PC-3 (cell line): Measurements from ENCODE around the gene ENPP1. TPM values are rescaled to one million over a fixed set of nuclear protein-coding genes. Genes with fewer than 3 reads are reported as not detected.

Experiments used
- ATAC-seq: fragments of 200-7000 bp; cut with Tn5 transposase; 2 replicates; pipeline ENCODE4 v1.9.1; 2020; ENCODE audit warnings: mild to moderate bottlenecking, moderate library complexity
- BruUV-seq: library from RNA; stranded (reverse); fragments of 400-500 nt; replicated peaks from 2 replicates; lab custom pipeline; 2021; lab: Mats Ljungman, UMichigan
- CTCF ChIA-PET: fragments of 300-600 bp; sonication (Branson Sonifier 250); formaldehyde crosslinking; loops from one replicate; lab custom pipeline; 2022; ENCODE audit warnings: antibody characterized with exemption; lab: Charles Lee
- POLR2A ChIA-PET: fragments of 300-600 bp; sonication (Branson Sonifier 250); formaldehyde crosslinking; loops from one replicate; lab custom pipeline; 2022; ENCODE audit warnings: antibody characterized with exemption; ENCODE audit not compliant: unreplicated experiment; lab: Charles Lee
- DNase-seq: peaks from one replicate; pipeline ENCODE4 v3.0.0-alpha.2; 2015
- H2AFZ ChIP-seq: fragments of 300-600 bp; sonication (generic); 2 replicates; pipeline ENCODE4 v1.6.0; 2016; ENCODE audit warnings: antibody characterized with exemption, low read length
- H3F3A ChIP-seq: fragments of 300-600 bp; sonication (generic); one replicate; pipeline ENCODE4 v1.6.0; 2017; ENCODE audit warnings: antibody characterized with exemption, low read length, control low read depth, mild to moderate bottlenecking; ENCODE audit not compliant: unreplicated experiment
- H3K27ac ChIP-seq: fragments of 300-600 bp; sonication (generic); 2 replicates; pipeline ENCODE4 v1.5.1; 2016; ENCODE audit warnings: mild to moderate bottlenecking, low read length
- H3K27me3 ChIP-seq: fragments of 300-600 bp; sonication (generic); 2 replicates; pipeline ENCODE4 v1.6.1; 2016; ENCODE audit warnings: low read length, mixed read lengths
- H3K36me3 ChIP-seq: fragments of 300-600 bp; sonication (generic); 2 replicates; pipeline ENCODE4 v1.6.1; 2016; ENCODE audit warnings: low read depth, mixed run types, low read length, mixed read lengths
- H3K4me1 ChIP-seq: fragments of 300-600 bp; sonication (generic); 2 replicates; pipeline ENCODE4 v1.5.1; 2016; ENCODE audit warnings: low read length; ENCODE audit not compliant: insufficient read depth
- H3K4me2 ChIP-seq: fragments of 300-600 bp; sonication (generic); 2 replicates; pipeline ENCODE4 v1.6.0; 2016; ENCODE audit warnings: low read length
- H3K4me3 ChIP-seq: fragments of 300-600 bp; sonication (generic); 2 replicates; pipeline ENCODE4 v1.5.1; 2016; ENCODE audit warnings: mild to moderate bottlenecking, low read length, mixed read lengths
- H3K79me2 ChIP-seq: fragments of 300-600 bp; sonication (generic); 2 replicates; pipeline ENCODE4 v1.6.1; 2017; ENCODE audit warnings: low read length, mixed read lengths
- H3K9ac ChIP-seq: fragments of 300-600 bp; sonication (generic); 2 replicates; pipeline ENCODE4 v1.6.0; 2016; ENCODE audit warnings: mild to moderate bottlenecking, low read length
- H3K9me2 ChIP-seq: fragments of 300-600 bp; sonication (generic); replicated peaks from 2 replicates; pipeline ENCODE4 v1.6.1; 2016; ENCODE audit warnings: mixed run types, low read length, mixed read lengths
- H3K9me3 ChIP-seq: fragments of 300-600 bp; sonication (generic); 2 replicates; pipeline ENCODE4 v1.6.1; 2016; ENCODE audit warnings: low read length, mixed read lengths
- H4K20me1 ChIP-seq: fragments of 300-600 bp; sonication (generic); 2 replicates; pipeline ENCODE4 v1.6.1; 2016; ENCODE audit warnings: low read length, mixed read lengths
- EZH2 ChIP-seq: fragments of 300-600 bp; sonication (generic); IDR thresholded peaks from one replicate; pipeline ENCODE4 v1.6.1; 2017; ENCODE audit warnings: antibody characterized with exemption, mild to moderate bottlenecking, low read length; ENCODE audit not compliant: unreplicated experiment
- EZH2phosphoT487 ChIP-seq: fragments of 300-600 bp; sonication (generic); IDR thresholded peaks from 2 replicates; pipeline ENCODE4 v1.6.1; 2018; ENCODE audit warnings: mild to moderate bottlenecking, antibody characterized with exemption, low read length, borderline replicate concordance
- intact Hi-C: fragments of 100-400 bp; cut with micrococcal nuclease; formaldehyde crosslinking; loops from 2 replicates; pipeline ENCODE4 v1.9.0; 2023
- total RNA-seq: library from RNA; depleted of rRNA; stranded (reverse); fragments of >200 nt; gene quantifications from 2 replicates; pipeline ENCODE4 v1.2.3, GENCODE V29; 2014
- TF ChIP-seq, protein P1 (sequence below): fragments of 300-600 bp; sonication (generic); conservative IDR thresholded peaks from 2 replicates; pipeline ENCODE4 v1.5.1; 2017; ENCODE audit warnings: antibody characterized with exemption, low read depth, mild to moderate bottlenecking, low read length

Gene ENPP1
- total RNA-seq, 1 experiment from 2014 or later, result 5.1 TPM

DNA sequence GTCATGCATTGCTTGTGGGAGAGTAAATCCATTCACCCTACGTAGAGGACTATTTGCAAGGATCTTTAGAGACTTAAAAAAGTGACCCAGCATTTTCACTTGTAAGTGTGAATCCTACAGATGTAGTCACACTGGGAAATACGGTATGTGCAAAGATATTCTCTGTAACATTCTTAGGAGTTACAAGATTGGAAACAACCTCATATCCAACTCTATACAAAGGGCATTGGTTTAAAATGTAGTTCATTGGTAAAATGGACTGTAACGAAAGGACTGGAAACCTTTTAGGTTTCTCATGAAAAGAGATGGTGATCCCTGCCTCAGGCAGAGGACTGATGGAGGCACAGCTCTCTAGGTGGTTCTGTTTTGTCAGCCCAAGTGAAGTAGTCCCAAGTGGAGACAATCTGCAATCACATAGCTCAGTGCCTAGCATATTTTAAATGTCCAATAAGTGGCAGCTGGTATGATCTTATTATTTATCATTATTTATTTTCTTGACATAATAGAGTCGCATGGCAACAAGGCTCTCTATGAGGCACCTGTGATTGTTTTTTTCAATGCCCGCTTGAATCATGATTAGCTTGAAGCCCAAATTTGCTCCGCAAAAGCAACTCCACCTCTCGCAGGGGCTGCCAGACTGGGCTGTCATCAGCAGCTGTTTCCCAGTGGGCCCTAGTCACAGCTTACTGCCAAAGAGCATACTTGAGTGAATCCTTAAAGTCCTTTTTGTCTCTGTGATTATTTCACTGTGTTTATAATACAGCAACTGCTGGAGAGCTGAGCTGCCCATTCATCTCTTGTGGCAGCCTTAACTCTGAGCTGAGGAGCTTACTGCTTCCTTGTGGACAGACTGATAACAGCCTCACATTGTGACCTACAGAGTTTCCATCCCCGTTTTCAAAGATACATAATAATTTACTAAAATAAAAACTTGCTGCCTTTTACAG is 19.8 kb upstream of the ENPP1 start:
- ATAC-seq (peak; percentile 60), DNase-seq (peak; percentile 13)
- BruUV-seq, result no TSS peak
- no peaks in the 10 kb centered on the region for H3K9me2 ChIP-seq
- H3K27ac ChIP-seq, result peak overlapping the region; percentile 47
- H3K36me3 ChIP-seq, result no peaks in the 10 kb centered on the region
- H2AFZ ChIP-seq, result no peak overlapping the region
- no peak overlapping the region for H3K4me2 ChIP-seq
- H3F3A ChIP-seq, result no peaks in the 10 kb centered on the region
- H3K9ac ChIP-seq, result 0 out of 2 replicates have a peak overlapping the region, but pooled peaks have one; percentile 21
- POLR2A ChIA-PET, result interaction anchor here (0.6 kb wide), 1 partner anchor 122 kb away, joined by 3 read pairs; no protein-coding TSS in a partner anchor
- no peaks in the 10 kb centered on the region for H4K20me1 ChIP-seq
- H3K27me3 ChIP-seq, result no peaks in the 10 kb centered on the region
- H3K9me3 ChIP-seq, result no peaks in the 10 kb centered on the region
- intact Hi-C loops, result no loop called here
- TF ChIP-seq, protein P1, sequence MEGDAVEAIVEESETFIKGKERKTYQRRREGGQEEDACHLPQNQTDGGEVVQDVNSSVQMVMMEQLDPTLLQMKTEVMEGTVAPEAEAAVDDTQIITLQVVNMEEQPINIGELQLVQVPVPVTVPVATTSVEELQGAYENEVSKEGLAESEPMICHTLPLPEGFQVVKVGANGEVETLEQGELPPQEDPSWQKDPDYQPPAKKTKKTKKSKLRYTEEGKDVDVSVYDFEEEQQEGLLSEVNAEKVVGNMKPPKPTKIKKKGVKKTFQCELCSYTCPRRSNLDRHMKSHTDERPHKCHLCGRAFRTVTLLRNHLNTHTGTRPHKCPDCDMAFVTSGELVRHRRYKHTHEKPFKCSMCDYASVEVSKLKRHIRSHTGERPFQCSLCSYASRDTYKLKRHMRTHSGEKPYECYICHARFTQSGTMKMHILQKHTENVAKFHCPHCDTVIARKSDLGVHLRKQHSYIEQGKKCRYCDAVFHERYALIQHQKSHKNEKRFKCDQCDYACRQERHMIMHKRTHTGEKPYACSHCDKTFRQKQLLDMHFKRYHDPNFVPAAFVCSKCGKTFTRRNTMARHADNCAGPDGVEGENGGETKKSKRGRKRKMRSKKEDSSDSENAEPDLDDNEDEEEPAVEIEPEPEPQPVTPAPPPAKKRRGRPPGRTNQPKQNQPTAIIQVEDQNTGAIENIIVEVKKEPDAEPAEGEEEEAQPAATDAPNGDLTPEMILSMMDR, result peak; percentile 33; the same call in 1 of the 2 replicates
- TF ChIP-seq EZH2phosphoT487, result no peak
- no peak for TF ChIP-seq EZH2
- no peak overlapping the region for H3K4me3 ChIP-seq
- H3K79me2 ChIP-seq, result no peaks in the 10 kb centered on the region
- H3K4me1 ChIP-seq, result peaks cover 22% of the 10 kb centered on the region
- CTCF ChIA-PET, result interaction anchor here (1.1 kb wide), 1 partner anchor 122 kb away, joined by 6 read pairs; no protein-coding TSS in a partner anchor

DNA sequence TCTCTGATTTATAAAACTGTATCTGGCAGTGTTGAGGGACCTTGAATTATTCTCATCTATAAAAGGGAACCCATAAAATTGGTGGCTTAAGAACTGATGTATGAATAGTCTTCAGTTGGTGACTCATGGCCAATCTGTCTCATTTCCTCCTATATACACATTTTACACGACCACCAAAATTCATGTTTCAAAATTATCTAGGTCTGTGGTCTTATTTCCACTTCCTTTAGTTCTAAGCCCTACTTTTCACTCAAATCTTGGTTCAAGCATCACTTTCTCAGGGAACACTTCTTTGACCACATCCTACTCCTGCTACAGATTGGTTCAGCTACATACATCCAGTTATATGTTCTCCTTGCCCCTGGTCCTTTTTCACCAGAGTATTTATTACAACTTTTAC is 18.6 kb upstream of the ENPP1 start:
- no peak overlapping the region for H3K4me3 ChIP-seq
- POLR2A ChIA-PET, result no interaction called here
- peak overlapping the region; percentile 47 for H3K27ac ChIP-seq
- H3K4me2 ChIP-seq, result no peak overlapping the region
- no peaks in the 10 kb centered on the region for H3K9me2 ChIP-seq
- no peaks in the 10 kb centered on the region for H3K27me3 ChIP-seq
- H3K9me3 ChIP-seq, result no peaks in the 10 kb centered on the region
- ATAC-seq, result peak; percentile 48
- BruUV-seq, result no TSS peak
- no peaks in the 10 kb centered on the region for H3F3A ChIP-seq
- H3K9ac ChIP-seq, result no peak overlapping the region; the same call in 1 of the 2 replicates
- intact Hi-C loops, result no loop called here
- H4K20me1 ChIP-seq, result no peaks in the 10 kb centered on the region
- no peaks in the 10 kb centered on the region for H3K36me3 ChIP-seq
- DNase-seq, result peak; percentile 39
- no peak overlapping the region for H2AFZ ChIP-seq
- no peaks in the 10 kb centered on the region for H3K79me2 ChIP-seq
- CTCF ChIA-PET, result no interaction called here
- H3K4me1 ChIP-seq, result peaks cover 22% of the 10 kb centered on the region
- TF ChIP-seq EZH2, result no peak
- TF ChIP-seq, protein P1, result no peak
- TF ChIP-seq EZH2phosphoT487, result no peak
